Fibroblast of skin of back (primary cell): ENCODE measurements around the gene PARD3.
"Not testable (repeated sequence)": the region's sequence is repeated elsewhere in the genome, so short reads cannot be mapped to it uniquely, and the experiment has no call there.

Experiments
- DNase-seq: peaks from one replicate; pipeline ENCODE4 v3.0.0-alpha.2; 2013

PARD3 gene

GRCh38 chr10:34710391-34710751 lies 104.7 kb downstream of the PARD3 start:
- DNase-seq: peak; percentile 65

- no peak for DNase-seq
Observed at GRCh38 chr10:34709637-34710390, 105.3 kb downstream of the PARD3 start.

DNA sequence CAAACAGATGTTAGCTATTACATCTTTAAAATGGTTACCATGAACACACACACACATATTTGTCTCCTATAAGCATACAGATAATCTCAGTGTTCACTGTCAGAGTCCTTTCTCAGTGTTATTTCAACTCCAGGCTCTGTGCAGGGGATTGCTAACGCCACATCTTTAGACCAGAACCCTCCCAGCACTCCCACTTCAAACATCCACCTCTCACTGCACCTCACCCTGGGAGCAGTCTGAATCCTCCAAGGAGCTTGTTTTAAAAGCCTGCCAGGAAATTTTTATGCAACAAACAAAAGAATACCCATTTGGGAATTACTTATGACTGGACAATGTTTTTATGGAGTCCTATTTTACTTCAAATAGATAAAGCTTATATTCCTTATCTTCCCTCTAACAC lies 107.4 kb downstream of the PARD3 start:
- DNase-seq: peak; percentile 13

DNA sequence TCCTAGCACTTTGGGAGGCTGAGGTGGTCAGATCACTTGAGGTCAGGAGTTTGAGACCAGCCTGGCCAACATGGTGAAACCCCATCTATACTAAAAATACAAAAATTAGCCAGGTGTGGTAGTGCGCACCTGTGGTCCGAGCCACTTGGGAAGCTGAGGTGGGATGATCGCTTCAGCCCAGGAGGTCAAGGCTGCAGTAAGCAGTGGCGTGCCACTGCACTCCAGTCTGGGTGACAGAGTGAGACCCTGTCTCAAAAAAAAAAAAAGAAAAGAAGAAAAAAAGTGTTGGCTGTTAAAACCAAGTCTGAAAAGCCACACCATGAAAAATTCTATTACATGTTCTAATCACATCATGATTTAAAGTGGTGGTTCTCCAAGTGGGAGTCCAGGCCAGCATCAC lies 108.1 kb downstream of the PARD3 start:
- DNase-seq: not testable (repeated sequence)

- DNase-seq: no peak
Observed at GRCh38 chr10:34706147-34706546, 108.9 kb downstream of the PARD3 start.

DNA sequence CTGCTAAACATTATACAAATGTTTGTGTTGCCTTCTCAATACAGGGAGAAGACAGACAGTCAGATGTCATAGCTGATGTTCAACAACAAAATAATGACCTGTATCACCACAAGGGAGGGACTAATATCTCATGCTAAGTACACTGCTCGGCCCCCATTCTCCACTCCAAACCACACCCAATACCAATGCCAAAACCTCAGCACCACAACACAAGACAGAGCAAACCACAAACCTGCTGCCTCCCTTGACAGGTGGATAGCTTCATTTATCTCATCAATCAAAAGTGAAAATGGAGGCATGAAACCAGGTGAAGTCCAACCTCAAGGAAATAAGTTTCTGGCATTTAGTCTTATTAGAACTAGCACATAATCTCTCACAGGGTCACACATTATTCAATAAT lies 109.5 kb downstream of the PARD3 start:
- no peak for DNase-seq

DNA sequence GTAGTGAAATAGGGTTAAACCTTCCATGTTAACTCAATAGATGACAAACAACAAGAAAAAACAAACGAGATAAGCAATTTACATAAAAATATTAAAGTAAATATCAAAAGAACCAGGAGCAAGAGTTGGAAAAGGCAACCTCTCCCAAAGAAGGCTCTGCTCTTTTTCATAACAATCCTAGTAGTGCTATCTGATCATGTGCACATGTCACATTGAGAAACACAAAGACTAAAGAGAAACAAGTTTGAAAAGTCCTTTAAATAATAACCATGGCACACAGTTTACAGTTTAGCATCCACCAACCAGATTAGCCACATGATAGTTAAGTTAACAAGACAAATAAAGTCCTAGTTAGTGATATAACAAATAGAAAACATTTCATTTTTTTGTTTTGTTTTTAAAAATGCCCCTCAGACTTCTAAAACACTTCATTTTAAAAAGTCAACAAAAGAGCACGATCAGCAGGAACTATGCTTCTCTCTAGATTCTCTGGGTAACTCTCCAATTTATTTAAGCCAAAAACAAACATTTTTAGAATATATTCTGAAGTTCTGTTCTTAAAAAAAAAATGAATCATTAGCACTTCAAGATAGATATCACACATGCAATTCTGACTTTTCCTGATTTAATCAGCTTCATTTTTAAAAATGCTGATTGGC lies 110.4 kb downstream of the PARD3 start:
- no peak for DNase-seq

GRCh38 chr10:34702982-34703381 lies 112.1 kb downstream of the PARD3 start:
- DNase-seq: no peak

DNA sequence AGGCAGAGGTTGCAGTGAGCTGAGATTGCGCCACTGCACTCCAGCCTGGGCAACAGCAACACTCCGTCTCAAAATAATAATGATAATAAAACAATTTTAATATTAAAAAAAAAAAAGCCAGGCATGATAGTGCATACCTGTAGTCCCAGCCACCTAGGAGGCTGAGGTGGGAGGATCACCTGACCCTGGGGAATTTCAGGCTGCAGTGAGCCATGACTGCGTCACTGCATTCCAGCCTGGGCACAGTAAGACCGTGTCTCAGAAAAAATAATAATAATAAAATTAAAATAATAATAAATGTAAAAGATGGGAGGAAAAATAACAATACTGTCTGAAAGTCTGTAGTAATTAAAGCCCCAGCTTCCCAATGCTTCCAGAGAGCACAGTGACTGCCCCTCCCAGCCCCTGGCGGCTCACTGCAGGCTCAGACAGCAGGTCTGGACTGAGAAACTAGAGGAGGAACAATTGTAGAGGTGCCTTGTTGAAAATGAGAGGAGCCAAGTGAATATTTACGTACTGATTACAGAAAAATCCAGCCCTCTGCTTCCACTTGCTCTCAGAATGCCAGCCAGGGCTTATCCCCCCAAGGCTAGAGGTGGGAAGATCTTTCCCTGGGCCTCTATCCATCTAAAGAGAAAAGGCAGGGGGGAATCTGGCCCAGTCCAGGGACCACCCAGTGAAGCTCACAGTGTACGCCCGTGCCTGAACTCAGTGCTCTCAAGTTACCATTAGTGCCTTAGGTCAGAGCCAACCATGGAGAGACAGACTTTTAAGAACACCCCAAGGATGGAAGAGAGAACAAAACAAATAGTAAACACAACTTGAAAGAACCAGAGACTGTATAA lies 112.8 kb downstream of the PARD3 start:
- no peak for DNase-seq

DNA sequence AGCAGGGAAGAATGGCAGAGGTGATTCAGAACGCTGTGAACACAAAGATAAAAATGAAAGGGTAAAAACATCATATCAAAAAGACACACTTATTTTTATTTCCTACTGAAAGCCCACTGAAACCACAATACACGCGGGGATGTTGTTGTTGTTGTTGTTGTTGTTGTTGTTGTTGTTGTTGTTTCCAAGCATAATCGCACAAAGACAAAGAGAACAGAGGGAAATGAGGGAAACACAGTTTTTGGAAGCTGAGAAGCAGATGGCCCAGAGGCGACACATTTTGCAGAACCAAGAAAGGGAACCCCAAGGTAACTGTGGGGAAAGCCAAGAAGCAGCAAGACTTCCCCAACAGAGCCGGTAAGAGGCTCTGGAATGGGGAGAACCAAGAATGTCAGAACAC lies 113.9 kb downstream of the PARD3 start:
- DNase-seq: no peak

- DNase-seq: not testable (repeated sequence)
Observed at GRCh38 chr10:34700752-34701151, 114.3 kb downstream of the PARD3 start.

DNA sequence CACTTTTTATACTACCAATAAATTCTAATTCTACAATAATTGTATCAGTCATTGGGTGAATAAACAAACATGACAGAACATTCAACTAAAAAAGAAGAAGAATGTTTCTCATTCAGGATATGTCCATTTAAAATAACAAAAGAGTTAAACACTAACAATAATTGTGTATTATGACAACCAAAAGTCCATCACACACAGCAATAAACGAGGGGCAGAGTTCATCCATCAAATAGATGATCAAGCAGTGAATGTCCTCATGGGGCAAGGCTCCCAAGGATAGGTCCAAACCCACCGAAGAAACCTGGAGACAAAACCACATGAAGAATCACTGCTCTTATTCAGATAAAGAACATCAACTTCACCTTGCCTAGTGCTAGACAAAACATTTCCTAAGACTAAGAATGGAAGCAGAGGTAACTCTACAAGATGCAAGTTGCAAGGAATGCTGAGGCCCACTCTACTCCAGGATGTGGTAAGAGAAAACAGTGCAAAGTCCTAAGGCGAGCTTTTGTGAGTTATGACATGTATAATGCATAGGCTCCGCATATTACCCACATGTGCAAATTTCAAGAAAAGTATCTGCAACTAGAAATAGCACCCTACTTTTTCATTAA lies 115.1 kb downstream of the PARD3 start:
- no peak for DNase-seq

DNA sequence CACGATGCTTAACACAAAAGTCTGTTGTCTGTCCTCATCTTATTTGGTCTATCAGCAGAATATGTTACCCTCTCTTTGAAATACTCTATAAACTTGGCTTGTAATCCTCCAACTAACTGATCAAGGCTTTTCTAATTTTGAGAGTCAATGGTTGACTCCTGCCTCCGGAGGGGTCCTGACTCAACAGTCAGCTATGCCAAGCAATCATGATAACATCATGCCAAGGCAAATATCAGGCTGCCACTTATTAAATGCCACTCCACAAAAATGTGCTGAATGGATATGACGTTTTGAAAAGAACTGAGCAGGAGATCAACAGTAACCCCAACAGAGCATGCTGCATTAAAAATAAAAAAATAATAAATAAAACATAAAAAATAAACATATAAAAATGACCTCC lies 116.1 kb downstream of the PARD3 start:
- peak; percentile 91 for DNase-seq

DNA sequence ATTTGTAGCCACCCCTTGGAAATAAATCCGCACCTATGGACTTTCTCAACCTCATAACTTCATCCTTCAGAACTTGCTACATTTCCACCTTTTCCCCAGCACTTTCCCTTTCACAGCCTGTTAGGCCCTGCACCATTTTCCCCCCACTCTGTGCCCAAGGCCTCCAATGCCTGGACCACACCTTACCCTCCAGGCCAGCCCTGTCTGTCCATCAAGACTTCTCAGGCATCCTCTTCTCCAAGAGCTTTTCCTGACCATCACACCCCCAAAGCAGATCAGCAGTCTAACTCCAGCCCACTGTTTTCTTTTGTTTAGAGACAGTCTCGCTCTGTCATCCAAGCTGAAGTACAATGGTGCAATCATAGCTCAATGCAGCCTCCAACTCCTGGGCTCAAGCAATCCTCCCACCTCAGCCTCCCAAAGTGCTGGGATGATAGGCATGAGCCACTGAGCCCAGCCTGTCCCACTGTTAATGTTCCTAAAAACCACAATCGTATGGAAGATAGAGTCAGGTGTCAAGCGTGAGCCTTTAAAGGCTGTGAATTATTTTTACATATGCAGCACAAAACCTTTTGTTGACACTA lies 116.8 kb downstream of the PARD3 start:
- no peak for DNase-seq

- no peak for DNase-seq
Observed at GRCh38 chr10:34697351-34698247, 117.5 kb downstream of the PARD3 start.

- peak; percentile 69 for DNase-seq
Observed at GRCh38 chr10:34696423-34696822, 118.7 kb downstream of the PARD3 start.

DNA sequence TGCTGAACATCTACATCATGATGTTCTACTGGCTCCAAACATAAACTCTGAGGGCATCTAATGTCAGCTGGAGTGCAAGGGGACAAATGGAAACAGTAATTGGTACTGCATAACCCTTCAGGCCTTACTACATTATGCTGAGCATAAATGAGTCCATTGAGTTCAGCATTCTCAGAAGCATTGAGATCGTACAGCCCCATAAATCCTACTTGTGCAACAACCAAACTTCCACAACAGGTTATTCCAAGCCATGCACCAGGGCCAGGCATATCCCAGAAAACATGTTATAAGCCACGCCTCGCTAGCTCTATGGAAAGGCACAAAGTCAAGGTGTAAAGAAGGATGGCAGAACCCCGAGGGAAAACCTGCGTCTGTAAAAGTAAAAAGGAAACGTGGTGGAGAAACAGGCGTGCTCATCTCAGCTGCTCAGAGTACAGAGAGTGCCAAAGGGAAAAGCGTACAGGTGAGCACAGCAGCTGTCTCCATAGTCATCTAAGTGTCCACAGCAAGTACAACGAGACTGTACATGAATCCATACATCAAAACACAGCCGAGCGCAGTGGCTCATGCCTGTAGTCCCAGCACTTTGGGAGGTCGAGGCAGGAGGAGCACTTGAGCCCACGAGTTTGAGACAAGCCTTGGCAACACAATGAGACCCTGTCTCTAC lies 124.6 kb downstream of the PARD3 start:
- no peak for DNase-seq

DNA sequence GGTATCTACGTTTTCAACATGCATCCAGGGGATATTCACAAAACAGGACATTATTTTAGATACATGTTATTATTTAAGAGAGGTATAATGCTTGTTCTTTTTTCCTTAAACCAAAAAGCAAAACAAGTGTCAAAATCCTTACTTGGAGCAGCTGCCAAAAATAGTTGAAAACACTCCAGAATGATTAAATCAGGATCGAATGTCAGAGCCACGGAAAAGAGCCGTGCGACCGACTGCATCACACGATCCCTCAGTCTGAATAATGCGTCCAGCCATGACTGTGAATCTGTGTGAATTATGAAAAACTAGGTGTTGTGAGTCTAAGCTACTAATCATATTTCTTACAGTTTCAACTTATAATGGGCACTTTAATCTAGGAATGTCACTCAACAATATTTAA lies 126.0 kb downstream of the PARD3 start:
- DNase-seq: peak; percentile 46

DNA sequence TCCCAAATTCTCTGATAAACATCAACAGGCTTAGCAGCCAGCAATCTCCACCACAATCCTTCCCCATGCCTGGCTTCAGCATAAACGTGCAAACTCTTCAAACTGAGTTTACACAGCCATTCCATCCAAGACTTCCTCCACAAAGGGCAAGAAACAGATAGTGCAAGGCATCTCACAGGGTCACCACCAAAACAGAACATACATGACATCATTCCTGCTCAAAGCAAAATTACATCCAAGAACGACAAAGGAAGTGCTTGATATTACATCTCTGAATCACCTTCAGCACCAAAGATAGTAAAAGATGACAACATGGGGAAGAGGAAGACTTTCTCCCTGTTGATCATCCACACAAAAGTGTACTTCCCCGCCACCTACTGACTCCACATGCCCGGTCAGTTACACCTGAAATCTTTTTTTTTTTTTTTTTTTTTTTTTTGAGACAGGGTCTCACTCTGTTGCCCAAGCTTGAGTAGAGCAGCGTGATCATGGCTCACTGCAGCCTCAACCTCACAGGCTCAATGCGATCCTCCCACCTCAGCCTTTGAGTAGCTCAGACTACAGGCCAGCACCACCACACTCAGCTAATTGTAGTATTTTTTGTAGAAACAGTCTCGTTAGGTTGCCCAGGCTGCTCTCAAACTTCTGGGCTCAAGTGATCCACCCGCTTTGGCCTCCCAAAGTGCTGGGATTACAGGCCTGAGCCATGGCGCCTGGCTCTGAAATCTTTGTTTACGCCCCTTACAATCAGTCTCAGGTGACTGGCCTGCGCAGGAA lies 127.5 kb downstream of the PARD3 start:
- peak; percentile 50 for DNase-seq

- DNase-seq: no peak
Observed at GRCh38 chr10:34682580-34682979, 132.5 kb downstream of the PARD3 start.
